ENCODE data around the gene LLGL2. TPM values are rescaled to one million over a fixed set of nuclear protein-coding genes. Genes with fewer than 3 reads are reported as not detected.

The LLGL2 gene
- total RNA-seq, 1 experiment from 2014 or later = 6.1 TPM

DNA sequence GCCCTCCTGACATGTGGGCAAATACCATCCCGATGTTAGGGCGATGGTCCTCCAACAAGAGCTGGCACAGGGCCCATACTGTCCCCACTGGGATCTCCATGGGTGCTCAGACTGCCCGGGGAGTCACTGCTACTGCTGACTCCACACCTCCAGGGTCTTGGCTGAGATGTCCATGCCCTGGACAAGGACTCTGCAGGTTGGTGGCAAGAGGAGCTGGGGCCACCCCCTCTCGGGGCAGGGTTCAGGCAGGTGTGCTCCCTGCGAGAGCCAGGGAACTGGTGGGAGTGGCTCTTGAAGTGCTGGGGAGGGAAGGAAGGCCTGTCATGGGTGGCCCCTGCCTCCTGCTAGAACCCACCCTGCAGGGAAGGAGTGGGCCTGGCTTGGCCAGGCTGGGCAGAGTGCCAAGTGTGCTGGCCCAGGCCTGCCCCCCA is 16.6 kb upstream of the LLGL2 start:
- H3K27ac ChIP-seq (ENCODE audit: low read length) = no peak overlapping the region
- no peaks in the 10 kb centered on the region for H3K36me3 ChIP-seq (ENCODE audit: insufficient read depth, low read length)
- H3K4me3 ChIP-seq (ENCODE audit: low read length) = no peak overlapping the region
- no peaks in the 10 kb centered on the region for H3K4me1 ChIP-seq (ENCODE audit: low read length)
- no peak overlapping the region for H2AFZ ChIP-seq (ENCODE audit: low read length)
- peaks cover 4% of the 10 kb centered on the region; the same call in 1 of the 2 replicates for H4K20me1 ChIP-seq (ENCODE audit: insufficient read depth, low read depth, low read length)
- no peak overlapping the region for H3K4me2 ChIP-seq (ENCODE audit: low read depth, low read length, poor library complexity, severe bottlenecking)
- H3K9me2 ChIP-seq (replicated peaks; ENCODE audit: insufficient read depth, low read length) = no peaks in the 10 kb centered on the region
- no peaks in the 10 kb centered on the region for H3K9me3 ChIP-seq (ENCODE audit: low read length)
- H3K9ac ChIP-seq (ENCODE audit: low read length) = no peak overlapping the region
- H3K79me2 ChIP-seq (ENCODE audit: low read length) = no peaks in the 10 kb centered on the region
- H3K27me3 ChIP-seq (ENCODE audit: low read length) = no peaks in the 10 kb centered on the region
- DNase-seq = no peak

DNA sequence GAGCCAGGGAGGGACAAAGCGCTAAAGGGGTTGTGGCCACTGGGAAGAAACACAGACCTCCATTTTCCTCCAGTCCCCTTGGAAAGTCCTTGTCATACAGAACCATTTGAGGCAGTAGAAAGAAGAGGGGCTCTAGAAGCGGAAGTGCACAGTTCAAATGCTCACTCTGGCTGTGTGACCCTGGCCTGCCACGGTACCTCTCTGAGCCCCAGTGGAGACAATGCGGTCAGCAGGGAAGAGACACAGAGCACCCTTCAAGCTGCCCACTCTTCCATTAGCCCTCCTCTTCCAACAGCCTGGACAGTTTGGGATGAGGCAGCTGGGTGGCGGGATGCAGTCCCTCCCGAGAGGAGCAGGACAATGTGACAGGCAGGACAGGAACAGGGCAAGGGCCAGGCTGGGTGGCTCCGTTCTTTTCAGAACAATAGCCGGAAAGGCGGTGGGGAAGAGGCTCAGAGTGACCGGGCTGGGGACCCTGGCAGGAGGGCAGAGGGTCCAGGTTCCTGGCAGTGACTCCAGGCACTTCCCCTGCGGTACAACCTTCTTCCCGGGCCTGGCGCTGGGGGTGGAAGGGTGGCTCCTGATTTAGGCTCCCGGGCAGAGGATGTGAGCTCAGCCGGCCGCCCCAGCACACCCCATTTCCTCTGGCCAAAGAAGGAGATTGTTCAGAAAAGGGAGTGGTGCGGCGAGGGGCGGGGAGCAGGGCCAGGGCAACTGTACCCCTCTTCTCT is 15.8 kb upstream of the LLGL2 start:
- Histone ChIP-seq H3K9me2 (replicated peaks; ENCODE audit: insufficient read depth, low read length) (no peaks in the 10 kb centered on the region), H3K4me2 (ENCODE audit: low read depth, low read length, poor library complexity, severe bottlenecking) (no peak overlapping the region), H3K9ac (ENCODE audit: low read length) (no peak overlapping the region), H4K20me1 (ENCODE audit: insufficient read depth, low read depth, low read length) (peaks cover under 1% of the 10 kb centered on the region; the same call in 1 of the 2 replicates), H2AFZ (ENCODE audit: low read length) (no peak overlapping the region), H3K36me3 (ENCODE audit: insufficient read depth, low read length) (no peaks in the 10 kb centered on the region), H3K27me3 (ENCODE audit: low read length) (no peaks in the 10 kb centered on the region), H3K27ac (ENCODE audit: low read length) (no peak overlapping the region), H3K4me1 (ENCODE audit: low read length) (no peaks in the 10 kb centered on the region), H3K79me2 (ENCODE audit: low read length) (no peaks in the 10 kb centered on the region), H3K4me3 (ENCODE audit: low read length) (no peak overlapping the region), H3K9me3 (ENCODE audit: low read length) (no peaks in the 10 kb centered on the region)
- no peak for DNase-seq

DNA sequence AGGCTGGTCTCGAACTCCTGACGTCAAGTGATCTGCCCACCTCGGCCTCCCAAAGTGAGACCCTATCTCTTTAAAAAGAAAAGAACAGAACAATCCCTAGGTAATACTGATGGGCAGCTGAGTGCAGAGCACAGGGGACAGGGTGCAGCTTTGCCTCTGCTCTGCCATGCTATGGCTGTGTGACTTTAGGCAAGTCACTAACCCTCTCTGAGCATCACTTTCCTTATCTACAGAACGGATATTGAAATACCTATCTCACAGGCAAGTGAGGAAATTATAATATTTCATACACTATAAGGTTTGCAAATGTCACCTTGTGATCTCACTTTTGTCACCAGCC is 14.3 kb upstream of the LLGL2 start:
- Histone ChIP-seq H3K36me3 (ENCODE audit: insufficient read depth, low read length) (no peaks in the 10 kb centered on the region), H3K9ac (ENCODE audit: low read length) (no peak overlapping the region), H2AFZ (ENCODE audit: low read length) (no peak overlapping the region), H3K27ac (ENCODE audit: low read length) (no peak overlapping the region), H3K9me2 (replicated peaks; ENCODE audit: insufficient read depth, low read length) (no peaks in the 10 kb centered on the region), H3K4me2 (ENCODE audit: low read depth, low read length, poor library complexity, severe bottlenecking) (no peak overlapping the region), H3K4me1 (ENCODE audit: low read length) (peaks cover 9% of the 10 kb centered on the region), H3K79me2 (ENCODE audit: low read length) (no peaks in the 10 kb centered on the region), H3K27me3 (ENCODE audit: low read length) (no peaks in the 10 kb centered on the region), H3K4me3 (ENCODE audit: low read length) (no peak overlapping the region), H3K9me3 (ENCODE audit: low read length) (no peaks in the 10 kb centered on the region), H4K20me1 (ENCODE audit: insufficient read depth, low read depth, low read length) (no peaks in the 10 kb centered on the region)
- no peak for DNase-seq

DNA sequence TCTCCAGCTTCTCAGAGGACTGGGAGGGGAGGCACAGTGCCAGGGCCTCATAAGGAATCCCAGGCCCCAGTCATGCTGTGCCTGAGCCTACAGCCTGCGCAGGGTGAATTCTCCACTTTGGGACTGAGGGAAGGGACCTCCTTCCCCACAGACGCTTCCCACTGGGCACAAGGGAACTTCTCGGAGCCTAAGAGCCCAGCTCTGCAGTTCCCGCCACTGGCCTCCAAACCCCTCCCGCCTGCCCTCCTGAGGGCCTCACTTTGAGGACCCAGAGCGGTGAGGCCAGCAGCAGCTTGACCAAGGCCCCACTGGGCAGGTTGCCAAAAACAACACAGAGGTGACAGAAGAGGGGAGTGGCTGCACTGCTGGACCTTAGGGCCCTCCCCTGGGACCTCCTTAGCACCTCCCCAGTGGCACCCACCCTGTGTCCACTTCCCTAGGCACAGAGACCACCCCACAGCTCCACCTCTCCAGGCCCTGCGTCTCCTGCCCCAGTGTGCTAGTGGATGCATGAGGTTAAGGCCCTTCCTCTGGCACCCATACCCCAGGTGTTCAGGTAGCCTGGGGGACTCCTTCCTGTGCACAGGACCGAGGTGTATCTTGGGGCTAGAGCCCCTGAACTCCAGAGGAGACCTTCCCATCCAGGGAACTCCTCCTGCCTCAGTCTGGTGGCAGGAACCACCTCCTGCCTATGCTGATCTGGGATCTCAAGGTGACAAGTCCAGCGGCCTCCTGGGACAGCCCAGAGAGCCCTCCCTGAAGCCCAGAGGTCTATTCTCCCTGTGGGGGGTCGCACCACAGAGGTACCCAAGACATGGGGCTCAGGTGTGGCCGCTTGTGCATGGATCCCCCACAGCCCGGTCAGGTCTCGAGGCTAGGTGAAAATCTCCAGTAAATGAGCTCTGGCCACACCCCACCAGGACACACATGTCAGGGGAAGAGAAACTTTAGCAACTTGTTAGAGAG is 13.6 kb upstream of the LLGL2 start:
- Histone ChIP-seq H3K9ac (ENCODE audit: low read length) (no peak overlapping the region), H3K79me2 (ENCODE audit: low read length) (peaks cover under 1% of the 10 kb centered on the region; the same call in 1 of the 2 replicates)

DNA sequence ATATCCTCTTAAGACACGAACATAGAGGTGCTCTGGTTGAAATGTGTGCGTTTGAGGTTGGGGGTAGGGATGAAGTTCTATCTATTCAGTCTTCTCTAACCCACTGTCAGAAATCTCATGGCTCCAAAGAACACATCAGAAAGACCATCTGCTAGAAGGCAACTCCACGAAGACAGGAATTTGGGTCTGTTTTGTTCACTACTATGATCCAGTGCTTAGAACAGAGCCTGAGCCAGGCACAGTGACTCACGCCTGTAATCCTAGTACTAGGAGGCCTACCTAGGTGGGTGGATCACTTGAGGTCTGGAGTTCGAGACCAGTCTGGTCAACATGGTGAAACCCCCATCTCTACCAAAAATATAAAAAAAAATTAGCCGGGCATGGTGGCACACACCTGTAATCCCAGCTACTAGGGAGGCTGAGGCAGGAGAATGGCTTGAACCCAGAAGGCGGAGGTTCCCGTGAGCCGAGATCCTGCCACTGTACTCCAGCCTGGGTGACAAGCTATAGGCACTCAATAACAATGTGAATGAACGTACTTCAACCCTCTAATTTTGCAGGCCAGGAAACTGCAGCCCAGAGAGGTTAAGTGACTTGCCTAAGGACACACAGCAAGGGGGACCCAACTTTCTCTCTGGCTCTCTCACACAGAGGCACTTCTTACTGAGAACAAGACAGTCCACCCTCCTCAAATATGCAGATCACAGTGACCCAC is 12.4 kb upstream of the LLGL2 start:
- no peak for DNase-seq
- H3K36me3 ChIP-seq (ENCODE audit: insufficient read depth, low read length) = no peaks in the 10 kb centered on the region
- no peak overlapping the region for H3K4me3 ChIP-seq (ENCODE audit: low read length)
- H3K9me2 ChIP-seq (replicated peaks; ENCODE audit: insufficient read depth, low read length) = no peaks in the 10 kb centered on the region
- H3K4me2 ChIP-seq (ENCODE audit: low read depth, low read length, poor library complexity, severe bottlenecking) = no peak overlapping the region
- H3K9ac ChIP-seq (ENCODE audit: low read length) = no peak overlapping the region
- peaks cover 20% of the 10 kb centered on the region for H3K4me1 ChIP-seq (ENCODE audit: low read length)
- peaks cover 12% of the 10 kb centered on the region for H3K79me2 ChIP-seq (ENCODE audit: low read length)
- H3K9me3 ChIP-seq (ENCODE audit: low read length) = no peaks in the 10 kb centered on the region
- H3K27ac ChIP-seq (ENCODE audit: low read length) = no peak overlapping the region
- no peaks in the 10 kb centered on the region for H3K27me3 ChIP-seq (ENCODE audit: low read length)
- H4K20me1 ChIP-seq (ENCODE audit: insufficient read depth, low read depth, low read length) = peaks cover 9% of the 10 kb centered on the region; the same call in 1 of the 2 replicates
- H2AFZ ChIP-seq (ENCODE audit: low read length) = no peak overlapping the region

More for the DNA sequence above, 13.6 kb upstream of the LLGL2 start:
- Histone ChIP-seq H3K9me3 (ENCODE audit: low read length) (no peaks in the 10 kb centered on the region), H3K9me2 (replicated peaks; ENCODE audit: insufficient read depth, low read length) (no peaks in the 10 kb centered on the region), H3K27ac (ENCODE audit: low read length) (no peak overlapping the region), H3K4me1 (ENCODE audit: low read length) (peaks cover 9% of the 10 kb centered on the region), H3K4me3 (ENCODE audit: low read length) (no peak overlapping the region), H2AFZ (ENCODE audit: low read length) (no peak overlapping the region), H3K27me3 (ENCODE audit: low read length) (no peaks in the 10 kb centered on the region), H4K20me1 (ENCODE audit: insufficient read depth, low read depth, low read length) (no peaks in the 10 kb centered on the region), H3K4me2 (ENCODE audit: low read depth, low read length, poor library complexity, severe bottlenecking) (no peak overlapping the region), H3K36me3 (ENCODE audit: insufficient read depth, low read length) (no peaks in the 10 kb centered on the region)
- no peak for DNase-seq

DNA sequence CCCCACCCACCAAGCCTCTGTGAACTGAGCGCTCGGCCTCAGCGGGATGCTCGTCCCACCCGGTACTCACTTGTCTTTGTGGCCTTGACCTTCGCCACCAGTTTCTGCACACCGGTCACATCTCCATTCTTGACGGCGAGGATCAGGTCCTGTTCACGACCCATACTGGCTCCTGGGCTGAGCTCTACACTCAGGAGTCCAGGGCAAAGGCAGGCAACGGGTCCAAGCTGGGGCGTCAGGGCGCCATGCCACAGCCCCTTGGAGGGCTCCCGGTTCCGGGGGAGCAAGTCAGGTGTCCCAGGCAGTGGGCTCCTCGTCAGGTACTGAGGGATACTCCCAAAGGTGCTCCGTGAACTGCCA is 11.9 kb upstream of the LLGL2 start:
- no peak for DNase-seq
- H3K27ac ChIP-seq (ENCODE audit: low read length) = no peak overlapping the region
- peaks cover 13% of the 10 kb centered on the region for H3K79me2 ChIP-seq (ENCODE audit: low read length)
- H3K9me2 ChIP-seq (replicated peaks; ENCODE audit: insufficient read depth, low read length) = no peaks in the 10 kb centered on the region
- no peak overlapping the region for H3K9ac ChIP-seq (ENCODE audit: low read length)
- no peaks in the 10 kb centered on the region for H3K27me3 ChIP-seq (ENCODE audit: low read length)
- no peak overlapping the region for H3K4me2 ChIP-seq (ENCODE audit: low read depth, low read length, poor library complexity, severe bottlenecking)
- H3K9me3 ChIP-seq (ENCODE audit: low read length) = no peaks in the 10 kb centered on the region
- H3K4me1 ChIP-seq (ENCODE audit: low read length) = peaks cover 25% of the 10 kb centered on the region
- H3K36me3 ChIP-seq (ENCODE audit: insufficient read depth, low read length) = no peaks in the 10 kb centered on the region
- no peak overlapping the region for H3K4me3 ChIP-seq (ENCODE audit: low read length)
- no peak overlapping the region for H2AFZ ChIP-seq (ENCODE audit: low read length)
- H4K20me1 ChIP-seq (ENCODE audit: insufficient read depth, low read depth, low read length) = peaks cover 9% of the 10 kb centered on the region; the same call in 1 of the 2 replicates

DNA sequence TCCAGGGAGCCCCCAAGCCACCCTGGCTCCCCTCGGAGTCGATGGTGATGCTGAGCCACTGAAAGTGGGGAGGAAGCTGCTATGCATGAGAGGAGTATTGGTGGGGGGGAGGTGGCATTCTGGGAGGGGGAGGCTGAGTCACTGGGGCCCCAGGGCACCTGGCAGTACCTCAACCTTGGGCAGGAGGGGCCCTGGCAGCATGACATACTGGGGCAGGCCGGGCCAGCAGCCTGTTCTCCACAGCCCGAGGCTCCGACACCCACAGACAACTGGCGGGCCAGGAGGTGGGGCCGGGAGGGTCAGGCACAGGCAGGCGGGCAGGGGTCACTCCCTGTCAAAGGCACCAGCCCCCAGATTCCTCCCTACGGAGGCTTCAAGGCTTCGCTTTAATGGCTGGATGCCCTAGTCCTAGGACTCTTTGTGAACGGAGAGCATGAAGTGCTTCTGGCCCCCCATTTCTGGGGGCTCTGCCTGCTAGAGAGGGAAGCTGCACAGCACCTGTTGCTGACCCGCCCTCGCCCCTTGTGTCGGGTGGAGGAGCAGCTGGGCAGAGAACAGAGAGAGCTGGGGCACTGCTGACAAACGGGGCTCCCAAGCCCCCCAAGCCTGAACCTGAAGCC is 11.1 kb upstream of the LLGL2 start:
- H3K4me1 ChIP-seq (ENCODE audit: low read length) = peaks cover 25% of the 10 kb centered on the region
- H3K9me2 ChIP-seq (replicated peaks; ENCODE audit: insufficient read depth, low read length) = no peaks in the 10 kb centered on the region
- no peak overlapping the region for H3K27ac ChIP-seq (ENCODE audit: low read length)
- H3K36me3 ChIP-seq (ENCODE audit: insufficient read depth, low read length) = no peaks in the 10 kb centered on the region
- H3K27me3 ChIP-seq (ENCODE audit: low read length) = no peaks in the 10 kb centered on the region
- H3K79me2 ChIP-seq (ENCODE audit: low read length) = peaks cover 13% of the 10 kb centered on the region
- H3K9me3 ChIP-seq (ENCODE audit: low read length) = no peaks in the 10 kb centered on the region
- H3K4me2 ChIP-seq (ENCODE audit: low read depth, low read length, poor library complexity, severe bottlenecking) = no peak overlapping the region
- H4K20me1 ChIP-seq (ENCODE audit: insufficient read depth, low read depth, low read length) = peaks cover 9% of the 10 kb centered on the region; the same call in 1 of the 2 replicates
- no peak overlapping the region for H3K9ac ChIP-seq (ENCODE audit: low read length)
- no peak for DNase-seq
- no peak overlapping the region for H2AFZ ChIP-seq (ENCODE audit: low read length)
- H3K4me3 ChIP-seq (ENCODE audit: low read length) = no peak overlapping the region

Data from Karpas-422 (cell line).